Measurements from ENCODE around the gene OR5K2. TPM values are rescaled to one million over a fixed set of nuclear protein-coding genes. Genes with fewer than 3 reads are reported as not detected.

The OR5K2 gene
- total RNA-seq, 1 donor from 2014 or later: not detected

GRCh38 chr3:98519351-98519750 lies 21.9 kb downstream of the OR5K2 start:
- no peak for DNase-seq (ENCODE audit: low read depth)
- no peak overlapping the region for H3K4me3 ChIP-seq (ENCODE audit: low read depth, low read length)
- TF ChIP-seq CTCF (conservative IDR thresholded peaks at IDR 0.05; ENCODE audit: low read depth, low read length): no peak

DNA sequence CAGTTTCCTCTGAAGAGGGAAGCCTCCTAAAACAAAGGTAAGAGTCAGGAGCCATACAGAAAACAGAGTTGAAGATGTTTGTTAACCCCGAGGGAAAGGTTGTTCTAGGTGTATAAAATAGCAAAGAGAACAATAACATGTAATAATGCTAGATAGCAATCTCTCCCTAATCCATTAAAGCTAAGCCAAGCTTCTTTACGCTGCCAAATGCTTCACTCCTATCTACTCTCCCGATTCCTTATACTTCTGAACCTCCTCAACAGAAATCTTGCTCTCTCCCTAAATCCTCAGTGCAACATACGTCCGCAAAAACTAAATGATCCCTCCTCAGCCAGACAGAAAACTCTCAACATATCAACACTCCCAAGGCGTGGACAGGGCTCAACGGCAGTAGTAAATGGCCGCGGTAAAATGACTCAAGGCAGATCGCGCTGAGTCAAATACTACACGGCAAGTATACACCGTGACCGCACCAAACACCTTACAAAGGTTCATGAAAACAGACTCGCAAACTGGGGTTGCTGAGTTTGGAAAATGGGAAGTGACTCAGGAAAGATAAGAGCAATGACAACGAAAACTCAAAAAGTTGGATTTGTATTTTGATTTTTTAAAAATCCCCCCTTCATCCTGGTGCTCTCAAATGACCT lies 24.5 kb downstream of the OR5K2 start:
- peak overlapping the region; percentile 88 for H3K4me3 ChIP-seq (ENCODE audit: low read depth, low read length)
- no peak for DNase-seq (ENCODE audit: low read depth)
- TF ChIP-seq CTCF (conservative IDR thresholded peaks at IDR 0.05; ENCODE audit: low read depth, low read length): no peak

- peak within 1 kb of the TSS; percentile 88 for H3K4me3 ChIP-seq (ENCODE audit: low read depth, low read length)
- no peak for TF ChIP-seq CTCF (conservative IDR thresholded peaks at IDR 0.05; ENCODE audit: low read depth, low read length)
- no peak for DNase-seq (ENCODE audit: low read depth)
These were observed 25.2 kb downstream of the OR5K2 start, which contains the start of gene CLDND1 for GRCh38 chr3:98522544-98523281. Gene CLDND1, minus strand, starts transcription at chr3:98522902. Its CDS starts 1,478 bp downstream, at chr3:98521424.

GRCh38 chr3:98525494-98525893 lies 28.0 kb downstream of the OR5K2 start:
- H3K4me3 ChIP-seq (ENCODE audit: low read depth, low read length): no peak overlapping the region
- DNase-seq (ENCODE audit: low read depth): no peak
- no peak for TF ChIP-seq CTCF (conservative IDR thresholded peaks at IDR 0.05; ENCODE audit: low read depth, low read length)

GRCh38 chr3:98528474-98529346 lies 31.2 kb downstream of the OR5K2 start:
- DNase-seq (ENCODE audit: low read depth): no peak
- no peak for TF ChIP-seq CTCF (conservative IDR thresholded peaks at IDR 0.05; ENCODE audit: low read depth, low read length)
- no peak overlapping the region for H3K4me3 ChIP-seq (ENCODE audit: low read depth, low read length)

DNA sequence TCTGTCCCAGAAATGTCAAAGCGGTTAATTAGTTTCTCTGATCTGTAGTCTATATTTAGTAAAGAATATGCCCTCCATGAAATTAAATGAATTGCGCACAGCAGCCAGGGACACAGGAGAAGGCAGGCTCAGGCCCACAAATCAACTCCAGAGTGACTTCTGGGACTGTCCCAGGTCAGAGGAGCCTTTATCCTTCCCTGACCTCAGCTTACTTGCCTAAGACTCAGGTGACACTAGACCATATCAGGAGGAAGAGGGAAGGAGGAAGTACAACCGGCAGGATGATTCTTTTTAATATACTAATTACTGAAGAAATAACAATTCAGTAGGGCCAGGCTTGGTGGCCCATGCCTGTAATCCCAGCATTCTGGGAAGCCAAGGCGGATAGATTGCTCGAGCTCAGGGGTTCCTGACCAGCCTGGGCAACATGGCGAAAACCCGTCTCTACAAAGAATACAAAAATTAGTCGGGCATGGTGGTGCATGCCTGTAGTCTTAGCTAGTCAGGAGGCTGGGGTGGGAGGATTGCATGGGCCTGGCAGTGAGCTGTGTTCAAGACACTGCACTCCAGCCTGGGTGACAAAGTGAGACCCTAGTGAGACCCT lies 32.5 kb downstream of the OR5K2 start:
- TF ChIP-seq CTCF (conservative IDR thresholded peaks at IDR 0.05; ENCODE audit: low read depth, low read length): no peak
- H3K4me3 ChIP-seq (ENCODE audit: low read depth, low read length): no peak overlapping the region
- no peak for DNase-seq (ENCODE audit: low read depth)

Measured in epithelial cell of proximal tubule (primary cell).